Caco-2 (cell line): ENCODE results near the gene FDXACB1. TPM values are rescaled to one million over a fixed set of nuclear protein-coding genes. Genes with fewer than 3 reads are reported as not detected.

Source experiments
- BruUV-seq: library from RNA; stranded (reverse); fragments of 400-500 nt; replicated peaks from 2 replicates; lab custom pipeline; 2021; lab: Mats Ljungman, UMichigan
- CTCF ChIA-PET: fragments of 300-600 bp; sonication (Branson Sonifier 250); formaldehyde crosslinking; loops from one replicate; lab custom pipeline; 2022; ENCODE audit warnings: antibody characterized with exemption; lab: Charles Lee
- POLR2A ChIA-PET: fragments of 300-600 bp; sonication (Branson Sonifier 250); formaldehyde crosslinking; loops from one replicate; lab custom pipeline; 2022; ENCODE audit warnings: antibody characterized with exemption; lab: Charles Lee
- DNase-seq, 2 experiments: peaks; one replicate each; pipeline versions ENCODE4 v3.0.0 to v3.0.0-alpha.2; 2020 to 2022
- H3K27me3 ChIP-seq: replicated peaks from 2 replicates; pipeline ENCODE4 v1.6.0; 2011; ENCODE audit warnings: low read length; ENCODE audit not compliant: control insufficient read depth, insufficient read depth
- H3K36me3 ChIP-seq: 2 replicates; pipeline ENCODE4 v1.5.1; 2011; ENCODE audit warnings: low read length; ENCODE audit not compliant: control insufficient read depth, insufficient read depth
- H3K4me1 ChIP-seq: fragments of 250-450 bp; sonication (Bioruptor Pico); 2 replicates; pipeline ENCODE4 v1.5.1; 2020; ENCODE audit warnings: mild to moderate bottlenecking
- H3K4me3 ChIP-seq: 2 replicates; pipeline ENCODE4 v1.5.1; 2011; ENCODE audit warnings: low read depth, mild to moderate bottlenecking, control low read depth, low read length
- H3K9me3 ChIP-seq: fragments of 250-450 bp; sonication (Bioruptor Pico); 2 replicates; pipeline ENCODE4 v1.5.1; 2020; ENCODE audit warnings: mild to moderate bottlenecking, moderate library complexity
- H3K27ac Mint-ChIP-seq: one replicate; pipeline ENCODE4 v1.8.0; 2022; ENCODE audit warnings: mixed read lengths; ENCODE audit not compliant: unreplicated experiment
- H3K27me3 Mint-ChIP-seq: one replicate; pipeline ENCODE4 v1.8.0; 2022; ENCODE audit warnings: mixed read lengths; ENCODE audit not compliant: insufficient read depth, unreplicated experiment
- H3K36me3 Mint-ChIP-seq: one replicate; pipeline ENCODE4 v1.8.0; 2022; ENCODE audit warnings: mild to moderate bottlenecking, mixed read lengths; ENCODE audit not compliant: insufficient read depth, unreplicated experiment
- H3K4me1 Mint-ChIP-seq: one replicate; pipeline ENCODE4 v1.8.0; 2022; ENCODE audit warnings: low read depth, mixed read lengths; ENCODE audit not compliant: unreplicated experiment
- H3K4me3 Mint-ChIP-seq: one replicate; pipeline ENCODE4 v1.8.0; 2022; ENCODE audit warnings: mild to moderate bottlenecking, moderate library complexity, mixed read lengths; ENCODE audit not compliant: unreplicated experiment
- H3K9me3 Mint-ChIP-seq: one replicate; pipeline ENCODE4 v1.8.0; 2022; ENCODE audit warnings: mixed read lengths; ENCODE audit not compliant: unreplicated experiment
- intact Hi-C: fragments of 100-400 bp; cut with micrococcal nuclease; formaldehyde crosslinking; loops from one replicate; pipeline ENCODE4 v1.10.0; 2022; ENCODE audit not compliant: unreplicated experiment
- total RNA-seq: library from RNA; stranded (reverse); gene quantifications from 2 replicates; pipeline ENCODE4 v1.2.3, GENCODE V29; 2022
- TF ChIP-seq, protein P1 (sequence below), 2 experiments: fragments of 200-600 bp in 1 of 2; IDR thresholded peaks; 1 replicate in 1 of 2; 2 replicates in 1 of 2; pipeline versions ENCODE4 v1.5.1 to v1.8.0; 2011 to 2022; ENCODE audit warnings: antibody characterized with exemption in 1 of 2, control low read depth in 1 of 2, inconsistent platforms in 1 of 2, low read depth in 1 of 2, low read length in 1 of 2, mild to moderate bottlenecking in 1 of 2, moderate library complexity in 1 of 2; ENCODE audit not compliant: insufficient read depth in 1 of 2, severe bottlenecking in 1 of 2, unreplicated experiment in 1 of 2

FDXACB1 gene
- total RNA-seq, 1 experiment from 2014 or later: 4.7 TPM

DNA sequence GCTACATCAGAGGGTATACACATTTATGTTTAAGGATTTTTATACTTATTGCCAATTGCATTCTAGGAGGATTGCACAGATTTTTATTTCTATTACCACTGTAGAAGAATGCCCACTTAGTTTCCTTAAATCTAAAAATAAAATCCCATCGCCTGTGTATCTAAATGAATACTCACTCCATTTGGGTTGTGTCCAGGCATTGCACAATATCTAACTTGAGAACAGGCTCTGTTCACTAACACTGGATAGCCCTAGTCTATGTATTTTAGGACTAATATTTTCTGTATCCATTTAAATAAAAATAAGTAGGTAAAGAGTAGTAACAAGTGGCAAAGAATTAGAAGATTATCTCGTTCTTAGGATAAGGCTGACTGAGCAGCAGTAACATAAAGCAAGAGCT lies 43.8 kb upstream of the FDXACB1 start:
- no peaks in the 10 kb centered on the region; the same call in 1 of the 2 replicates for H3K36me3 ChIP-seq
- intact Hi-C loops: no loop called here
- H3K27ac Mint-ChIP-seq: no peak overlapping the region
- peaks cover 49% of the 10 kb centered on the region for H3K4me1 Mint-ChIP-seq
- no peak for DNase-seq
- H3K4me3 ChIP-seq: no peak overlapping the region
- no peaks in the 10 kb centered on the region for H3K27me3 ChIP-seq
- H3K36me3 Mint-ChIP-seq: peaks cover 14% of the 10 kb centered on the region
- ChIA-PET POLR2A (no interaction called here), CTCF (no interaction called here)
- TF ChIP-seq, protein P1, sequence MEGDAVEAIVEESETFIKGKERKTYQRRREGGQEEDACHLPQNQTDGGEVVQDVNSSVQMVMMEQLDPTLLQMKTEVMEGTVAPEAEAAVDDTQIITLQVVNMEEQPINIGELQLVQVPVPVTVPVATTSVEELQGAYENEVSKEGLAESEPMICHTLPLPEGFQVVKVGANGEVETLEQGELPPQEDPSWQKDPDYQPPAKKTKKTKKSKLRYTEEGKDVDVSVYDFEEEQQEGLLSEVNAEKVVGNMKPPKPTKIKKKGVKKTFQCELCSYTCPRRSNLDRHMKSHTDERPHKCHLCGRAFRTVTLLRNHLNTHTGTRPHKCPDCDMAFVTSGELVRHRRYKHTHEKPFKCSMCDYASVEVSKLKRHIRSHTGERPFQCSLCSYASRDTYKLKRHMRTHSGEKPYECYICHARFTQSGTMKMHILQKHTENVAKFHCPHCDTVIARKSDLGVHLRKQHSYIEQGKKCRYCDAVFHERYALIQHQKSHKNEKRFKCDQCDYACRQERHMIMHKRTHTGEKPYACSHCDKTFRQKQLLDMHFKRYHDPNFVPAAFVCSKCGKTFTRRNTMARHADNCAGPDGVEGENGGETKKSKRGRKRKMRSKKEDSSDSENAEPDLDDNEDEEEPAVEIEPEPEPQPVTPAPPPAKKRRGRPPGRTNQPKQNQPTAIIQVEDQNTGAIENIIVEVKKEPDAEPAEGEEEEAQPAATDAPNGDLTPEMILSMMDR (IDR thresholded peaks at IDR 0.05; ENCODE audit: insufficient read depth in 1 of 2, low read depth in 1 of 2, low read length in 1 of 2, severe bottlenecking in 1 of 2, unreplicated experiment in 1 of 2): no peak
- BruUV-seq: no TSS peak
- no peaks in the 10 kb centered on the region for H3K27me3 Mint-ChIP-seq
- peaks cover 32% of the 10 kb centered on the region for H3K4me1 ChIP-seq
- H3K9me3 Mint-ChIP-seq: no peaks in the 10 kb centered on the region
- no peaks in the 10 kb centered on the region for H3K9me3 ChIP-seq
- H3K4me3 Mint-ChIP-seq: no peak overlapping the region

DNA sequence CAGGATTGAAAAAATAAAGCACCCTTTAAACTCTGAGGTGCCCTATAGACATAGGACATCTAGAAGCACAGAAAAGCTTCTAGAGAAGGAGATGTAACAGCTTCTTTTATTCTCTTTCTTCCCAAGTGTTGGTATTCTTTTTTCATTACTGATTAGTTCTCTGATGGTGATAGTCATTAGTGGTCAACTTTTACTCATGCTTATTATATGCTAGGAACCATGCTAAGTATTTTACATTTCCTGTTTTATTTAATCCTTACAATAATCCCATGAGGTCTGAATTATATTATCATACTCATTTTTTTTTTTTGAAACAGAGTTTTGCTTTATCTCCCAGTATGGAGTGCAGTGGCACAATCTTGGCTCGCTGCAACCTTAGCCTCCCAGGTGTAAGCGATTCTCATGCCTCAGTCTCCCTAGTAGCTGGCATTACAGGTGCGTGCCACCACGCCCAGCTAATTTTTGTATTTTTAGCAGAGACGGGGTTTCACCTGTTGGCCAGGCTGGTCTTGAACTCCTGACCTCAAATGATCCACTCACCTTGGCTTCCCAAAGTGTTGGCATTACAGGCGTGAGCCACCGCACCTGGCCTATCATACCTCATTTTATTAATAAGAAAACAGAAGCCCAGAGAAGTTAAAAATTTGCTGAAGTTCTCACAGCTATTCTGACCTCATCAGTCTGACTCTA lies 42.7 kb upstream of the FDXACB1 start:
- Histone ChIP-seq H3K4me1 (peaks cover 33% of the 10 kb centered on the region), H3K36me3 (no peaks in the 10 kb centered on the region; the same call in 1 of the 2 replicates), H3K9me3 (no peaks in the 10 kb centered on the region), H3K4me3 (no peak overlapping the region), H3K27me3 (no peaks in the 10 kb centered on the region)
- Mint-ChIP-seq H3K36me3 (peaks cover 5% of the 10 kb centered on the region), H3K27ac (no peak overlapping the region), H3K4me3 (no peak overlapping the region), H3K4me1 (peaks cover 50% of the 10 kb centered on the region), H3K27me3 (no peaks in the 10 kb centered on the region), H3K9me3 (no peaks in the 10 kb centered on the region)
- intact Hi-C loops: no loop called here
- DNase-seq: no peak
- ChIA-PET POLR2A (interaction anchor here (0.5 kb wide), 1 partner anchor 155 kb away, joined by 3 read pairs; the partner anchor contains the start of gene PPP2R1B), CTCF (no interaction called here)
- BruUV-seq: no TSS peak
- TF ChIP-seq, protein P1 (IDR thresholded peaks at IDR 0.05; ENCODE audit: insufficient read depth in 1 of 2, low read depth in 1 of 2, low read length in 1 of 2, severe bottlenecking in 1 of 2, unreplicated experiment in 1 of 2): no peak

DNA sequence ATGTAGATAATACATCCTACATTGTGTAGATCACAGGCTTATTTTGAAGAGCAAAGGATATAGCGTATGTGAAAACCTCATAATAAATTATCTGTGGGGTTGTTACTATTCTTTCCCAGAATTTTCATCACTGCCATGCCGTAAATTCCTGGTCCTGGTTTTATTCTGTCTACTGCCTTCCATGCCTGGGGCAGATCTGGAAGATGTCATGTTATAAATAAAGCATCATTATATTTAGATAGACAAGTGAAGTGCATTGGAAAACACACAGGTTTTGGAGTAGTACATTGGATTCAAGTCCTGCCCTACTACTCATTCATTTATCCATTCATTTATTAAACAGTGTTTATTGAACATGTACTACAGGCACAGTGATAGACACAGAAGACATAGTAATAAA lies 41.9 kb upstream of the FDXACB1 start:
- Mint-ChIP-seq H3K27me3 (no peaks in the 10 kb centered on the region), H3K4me3 (no peak overlapping the region), H3K36me3 (no peaks in the 10 kb centered on the region)

More for the DNA sequence above, 41.9 kb upstream of the FDXACB1 start:
- TF ChIP-seq, protein P1 (IDR thresholded peaks at IDR 0.05; ENCODE audit: insufficient read depth in 1 of 2, low read depth in 1 of 2, low read length in 1 of 2, severe bottlenecking in 1 of 2, unreplicated experiment in 1 of 2): no peak
- no peak for DNase-seq
- no peaks in the 10 kb centered on the region; the same call in 1 of the 2 replicates for H3K36me3 ChIP-seq
- H3K9me3 ChIP-seq: no peaks in the 10 kb centered on the region
- ChIA-PET CTCF (no interaction called here), POLR2A (no interaction called here)
- H3K4me1 Mint-ChIP-seq: peaks cover 44% of the 10 kb centered on the region
- H3K27ac Mint-ChIP-seq: no peak overlapping the region
- no peak overlapping the region for H3K4me3 ChIP-seq
- BruUV-seq: no TSS peak
- no peaks in the 10 kb centered on the region for H3K9me3 Mint-ChIP-seq
- intact Hi-C loops: no loop called here
- H3K27me3 ChIP-seq: no peaks in the 10 kb centered on the region
- H3K4me1 ChIP-seq: peaks cover 26% of the 10 kb centered on the region
